IgD-negative memory B cell (primary cell): ENCODE data around the gene SIX1. TPM values are rescaled to one million over a fixed set of nuclear protein-coding genes. Genes with fewer than 3 reads are reported as not detected.

Experiments used
- H3K27ac Mint-ChIP-seq, 3 donors: one replicate each; pipeline ENCODE4 v1.8.0; 2020 to 2022; ENCODE audit warnings: mild to moderate bottlenecking in 3 of 3, mixed read lengths in 3 of 3, moderate library complexity in 1 of 3
- H3K27me3 Mint-ChIP-seq: one replicate; pipeline ENCODE4 v1.8.0; 2021; ENCODE audit warnings: mixed read lengths
- H3K36me3 Mint-ChIP-seq: one replicate; pipeline ENCODE4 v1.8.0; 2020; ENCODE audit warnings: mild to moderate bottlenecking, mixed read lengths
- H3K4me1 Mint-ChIP-seq, 3 donors: one replicate each; pipeline ENCODE4 v1.8.0; 2020 to 2022; ENCODE audit warnings: mixed read lengths in 3 of 3, mild to moderate bottlenecking in 1 of 3
- H3K4me3 Mint-ChIP-seq, 4 donors: one replicate each; pipeline ENCODE4 v1.8.0; 2020 to 2022; ENCODE audit warnings: mild to moderate bottlenecking in 4 of 4, mixed read lengths in 4 of 4, moderate library complexity in 3 of 4
- H3K9me3 Mint-ChIP-seq, 3 donors: one replicate each; pipeline ENCODE4 v1.8.0; 2020 to 2021; ENCODE audit warnings: mixed read lengths in 3 of 3, mild to moderate bottlenecking in 1 of 3
- polyA plus RNA-seq: library from polyadenylated mRNA; unstranded; fragments of 300-500 nt; fragmentation: Illumina TruSeq; gene quantifications from one replicate; pipeline ENCODE4 v1.2.3, GENCODE V29; 2021

SIX1 gene
- polyA plus RNA-seq, 1 donor from 2014 or later: not detected

- peaks cover 66% of the 10 kb centered on the region for H3K27me3 Mint-ChIP-seq
- H3K9me3 Mint-ChIP-seq: peaks cover 0 to 9% (median 0%) of the 10 kb centered on the region in 3 donors
- peak overlapping the region in 2 of 3 donors; percentile 43 to 69 for H3K27ac Mint-ChIP-seq
- H3K4me1 Mint-ChIP-seq: peaks cover 17 to 42% (median 23%) of the 10 kb centered on the region in 3 donors
- H3K36me3 Mint-ChIP-seq: no peaks in the 10 kb centered on the region
- H3K4me3 Mint-ChIP-seq: peak overlapping the region; percentile 18 to 87 (median 43)
Observed at GRCh38 chr14:60658909-60659585, 9.8 kb upstream of the SIX1 start.

- Mint-ChIP-seq H3K4me1 (peaks cover 18 to 45% (median 23%) of the 10 kb centered on the region in 3 donors), H3K27me3 (peaks cover 66% of the 10 kb centered on the region)
Observed at GRCh38 chr14:60658211-60658690, 9.0 kb upstream of the SIX1 start.

GRCh38 chr14:60657456-60658210 lies 8.4 kb upstream of the SIX1 start:
- Mint-ChIP-seq H3K4me3 (peak overlapping the region; percentile 87 to 98 (median 93)), H3K4me1 (peaks cover 18 to 45% (median 23%) of the 10 kb centered on the region in 3 donors), H3K9me3 (peaks cover 0 to 18% (median 2%) of the 10 kb centered on the region in 3 donors), H3K27me3 (peaks cover 64% of the 10 kb centered on the region), H3K36me3 (no peaks in the 10 kb centered on the region), H3K27ac (peak overlapping the region; percentile 61 to 76 (median 69))

More at GRCh38 chr14:60658211-60658690, 9.0 kb upstream of the SIX1 start:
- Mint-ChIP-seq H3K4me3 (peak overlapping the region; percentile 87 to 98 (median 93)), H3K27ac (peak overlapping the region; percentile 61 to 76 (median 69)), H3K9me3 (peaks cover 0 to 15% (median 2%) of the 10 kb centered on the region in 3 donors), H3K36me3 (no peaks in the 10 kb centered on the region)

DNA sequence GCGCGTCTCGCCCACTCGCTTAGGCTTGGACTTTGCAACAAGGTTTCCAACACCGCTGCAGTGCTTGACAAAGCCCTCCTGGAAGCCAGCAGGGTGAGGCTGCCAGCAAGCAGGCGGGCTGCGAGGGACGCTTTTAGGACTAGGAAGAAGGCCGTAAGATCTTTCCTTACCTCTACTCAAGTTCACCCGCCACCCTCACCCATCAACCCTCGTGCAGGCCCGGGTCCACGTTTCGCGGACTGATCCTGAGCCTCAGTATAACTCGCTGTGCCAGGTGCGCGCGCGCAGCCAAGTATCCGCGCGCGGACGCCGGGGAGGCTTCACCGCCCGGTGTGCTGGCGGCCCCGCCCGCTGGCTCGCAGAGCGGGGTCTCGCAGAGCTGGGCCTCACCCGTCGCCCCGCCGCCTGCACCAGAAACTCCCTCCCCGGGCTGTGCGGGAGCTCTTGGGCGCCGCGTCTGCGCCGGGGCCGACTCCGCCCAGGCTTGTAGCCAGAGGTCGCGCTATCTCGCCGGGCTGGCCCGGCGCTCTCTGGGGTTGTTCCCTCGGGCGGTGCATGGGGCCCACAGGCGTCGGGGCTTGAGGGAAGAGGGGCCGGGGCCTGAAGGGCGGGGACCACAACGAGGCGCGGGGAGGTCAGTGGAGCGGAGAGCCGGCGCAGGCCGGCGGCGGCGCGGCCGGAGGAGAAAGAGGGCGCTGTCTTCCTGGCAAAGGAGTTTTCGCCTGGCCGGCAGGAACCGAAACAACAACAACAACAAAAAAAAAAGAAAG lies 7.6 kb upstream of the SIX1 start:
- H3K4me3 Mint-ChIP-seq: peak overlapping the region; percentile 87 to 98 (median 93)
- peaks cover 0 to 20% (median 2%) of the 10 kb centered on the region in 3 donors for H3K9me3 Mint-ChIP-seq
- H3K27me3 Mint-ChIP-seq: peaks cover 66% of the 10 kb centered on the region
- H3K27ac Mint-ChIP-seq: peak overlapping the region; percentile 69 to 90 (median 76)
- H3K4me1 Mint-ChIP-seq: peaks cover 18 to 45% (median 24%) of the 10 kb centered on the region in 3 donors
- H3K36me3 Mint-ChIP-seq: no peaks in the 10 kb centered on the region

DNA sequence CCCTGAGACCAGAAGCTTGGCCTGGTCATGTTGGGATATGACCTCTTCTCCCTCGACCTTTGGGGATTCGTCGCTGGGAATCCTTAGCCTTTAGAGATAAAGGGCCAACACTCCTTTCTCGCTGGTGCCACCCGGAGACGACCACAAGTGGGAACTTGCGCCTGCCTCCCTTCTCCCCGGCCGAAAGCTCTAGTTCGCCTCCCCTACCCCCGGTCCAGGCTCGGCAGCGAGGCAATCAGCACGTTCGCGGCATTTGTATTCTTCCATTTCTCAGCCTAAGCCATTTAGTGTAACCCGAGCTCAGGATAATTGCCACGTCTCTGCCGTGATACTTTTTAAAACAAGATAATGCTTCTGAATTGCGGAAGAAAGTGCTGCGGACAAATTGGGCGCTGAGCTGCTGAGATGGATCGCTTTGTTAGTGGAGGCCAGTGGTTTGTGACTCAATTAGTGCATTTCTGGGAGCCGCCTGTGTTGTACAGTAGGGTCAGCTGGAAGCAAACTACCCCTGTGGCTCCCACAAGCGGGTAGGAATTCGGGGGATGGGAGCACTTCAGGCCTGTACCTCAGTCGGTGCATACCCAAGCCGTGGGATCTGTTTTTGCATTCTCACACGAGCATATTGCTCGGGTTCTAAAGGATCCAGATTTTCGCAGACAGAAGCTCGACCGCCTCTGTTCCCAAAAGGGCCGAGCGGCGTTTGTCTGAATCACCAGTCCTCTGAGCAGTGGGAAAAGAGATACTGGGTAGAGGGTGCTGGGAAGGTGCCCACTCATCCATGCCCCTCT lies 6.8 kb upstream of the SIX1 start:
- H3K27ac Mint-ChIP-seq: peak overlapping the region; percentile 69 to 90 (median 85)
- H3K4me1 Mint-ChIP-seq: peaks cover 18 to 45% (median 25%) of the 10 kb centered on the region in 3 donors
- H3K27me3 Mint-ChIP-seq: peaks cover 71% of the 10 kb centered on the region
- H3K4me3 Mint-ChIP-seq: peak overlapping the region; percentile 87 to 98 (median 93)
- no peaks in the 10 kb centered on the region for H3K36me3 Mint-ChIP-seq
- H3K9me3 Mint-ChIP-seq: peaks cover 0 to 26% (median 4%) of the 10 kb centered on the region in 3 donors

GRCh38 chr14:60655119-60655897 lies 6.0 kb upstream of the SIX1 start:
- Mint-ChIP-seq H3K4me1 (peaks cover 18 to 51% (median 25%) of the 10 kb centered on the region in 3 donors), H3K9me3 (peaks cover 0 to 26% (median 4%) of the 10 kb centered on the region in 3 donors), H3K27ac (peak overlapping the region; percentile 60 to 92 (median 85)), H3K36me3 (no peaks in the 10 kb centered on the region), H3K27me3 (peaks cover 74% of the 10 kb centered on the region), H3K4me3 (peak overlapping the region in 3 of 4 donors; percentile 87 to 98 (median 98))

DNA sequence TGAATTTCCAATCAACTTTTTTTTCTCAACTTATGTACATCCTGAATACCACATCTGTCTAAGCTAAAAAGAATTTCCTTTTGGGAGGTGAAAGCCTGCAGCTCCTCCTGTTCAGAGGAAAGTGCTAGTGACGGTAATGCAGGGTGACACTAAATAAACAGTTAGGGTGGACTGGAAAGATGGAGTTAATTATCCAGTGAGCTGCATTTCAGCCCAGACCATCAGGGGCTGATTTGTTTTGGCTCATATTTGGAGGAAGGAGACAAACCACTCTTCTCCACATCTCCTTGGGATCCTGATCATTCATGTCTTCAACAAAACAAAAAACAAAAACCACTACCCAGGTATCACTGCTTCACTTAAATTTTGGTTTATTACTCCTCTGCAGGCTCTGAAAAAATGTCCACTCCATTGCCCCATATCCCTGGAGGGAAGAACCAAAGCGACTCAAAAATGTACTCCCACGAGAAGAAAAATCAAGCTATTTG lies 5.1 kb upstream of the SIX1 start:
- Mint-ChIP-seq H3K36me3 (no peaks in the 10 kb centered on the region), H3K4me1 (peaks cover 22 to 55% (median 24%) of the 10 kb centered on the region in 3 donors), H3K9me3 (peaks cover 0 to 26% (median 4%) of the 10 kb centered on the region in 3 donors), H3K27ac (peak overlapping the region; percentile 79 to 92 (median 85)), H3K27me3 (peaks cover 79% of the 10 kb centered on the region), H3K4me3 (peak overlapping the region in 3 of 4 donors; percentile 27 to 87 (median 49))

- Mint-ChIP-seq H3K4me3 (peak overlapping the region; percentile 18 to 87 (median 42)), H3K9me3 (peaks cover 0 to 26% (median 4%) of the 10 kb centered on the region in 3 donors), H3K36me3 (no peaks in the 10 kb centered on the region), H3K27me3 (peaks cover 78% of the 10 kb centered on the region), H3K27ac (peak overlapping the region; percentile 86 to 97 (median 92)), H3K4me1 (peaks cover 20 to 49% (median 21%) of the 10 kb centered on the region in 3 donors)
Observed at GRCh38 chr14:60653701-60654161, 4.5 kb upstream of the SIX1 start.

- H3K36me3 Mint-ChIP-seq: no peaks in the 10 kb centered on the region
- peaks cover 78% of the 10 kb centered on the region for H3K27me3 Mint-ChIP-seq
- H3K9me3 Mint-ChIP-seq: peaks cover 0 to 24% (median 4%) of the 10 kb centered on the region in 3 donors
- H3K4me3 Mint-ChIP-seq: peak overlapping the region in 3 of 4 donors; percentile 35 to 87 (median 82)
- peaks cover 16 to 42% (median 19%) of the 10 kb centered on the region in 3 donors for H3K4me1 Mint-ChIP-seq
- H3K27ac Mint-ChIP-seq: peak overlapping the region; percentile 87 to 97 (median 92)
Observed at GRCh38 chr14:60652674-60653651, 3.7 kb upstream of the SIX1 start.

DNA sequence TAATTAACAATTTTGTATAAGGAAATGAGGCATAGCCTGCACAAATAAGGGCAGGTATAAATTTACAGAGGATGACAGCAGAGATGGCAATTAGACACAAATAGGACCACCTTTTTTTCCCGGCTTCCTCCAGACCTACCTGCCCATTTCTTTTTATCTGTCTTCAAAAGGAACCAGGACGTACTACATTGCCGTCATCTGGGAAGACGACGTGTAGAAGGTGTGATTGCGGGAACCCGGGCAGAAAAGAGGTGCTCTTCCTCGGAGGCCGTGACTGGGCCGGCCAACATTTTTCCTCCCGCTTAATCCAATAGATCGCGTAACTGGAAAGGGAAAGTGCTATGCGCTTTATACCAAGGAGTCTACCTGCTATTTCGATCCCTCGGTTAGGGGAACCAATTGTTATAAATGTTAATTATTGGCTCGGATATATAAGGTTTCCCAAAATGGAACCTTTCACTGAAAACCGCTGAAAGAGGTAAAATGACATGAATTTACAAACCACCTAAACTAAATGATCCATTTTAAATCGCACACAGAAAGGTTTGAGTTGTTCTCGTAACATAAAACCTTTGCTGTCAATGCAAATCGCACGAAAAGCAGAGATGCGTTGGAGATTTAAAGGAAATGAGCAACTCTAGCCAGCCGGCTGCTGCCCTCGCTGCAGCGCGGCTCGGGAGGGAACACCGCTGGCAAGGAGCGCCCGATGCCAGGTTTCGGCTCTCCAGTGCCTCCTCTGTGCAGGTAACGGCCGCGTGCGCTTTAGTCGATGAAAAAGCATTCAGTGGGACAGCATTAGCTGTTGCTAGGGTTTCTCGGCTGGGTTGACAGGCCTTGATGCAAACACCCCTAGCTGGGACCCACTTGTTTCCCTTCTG lies 2.8 kb upstream of the SIX1 start:
- Mint-ChIP-seq H3K27ac (peak overlapping the region; percentile 43 to 92 (median 87)), H3K4me3 (peak overlapping the region in 3 of 4 donors; percentile 6 to 87 (median 22)), H3K9me3 (peaks cover 0 to 26% (median 4%) of the 10 kb centered on the region in 3 donors), H3K27me3 (peaks cover 76% of the 10 kb centered on the region), H3K4me1 (peaks cover 12 to 38% (median 18%) of the 10 kb centered on the region in 3 donors), H3K36me3 (peaks cover 2% of the 10 kb centered on the region)
